RPMI8226 (cell line): ENCODE data around the gene EPHB1.
"Not testable (repeated sequence)": the region's sequence is repeated elsewhere in the genome, so short reads cannot be mapped to it uniquely, and the experiment has no call there.

Experiments
- DNase-seq: peaks from one replicate; pipeline ENCODE4 v3.0.0-alpha.2; 2015

The EPHB1 gene

GRCh38 chr3:135097276-135097946 is 302.4 kb downstream of the EPHB1 start:
- DNase-seq = no peak

GRCh38 chr3:135099734-135100355 is 304.8 kb downstream of the EPHB1 start:
- DNase-seq = no peak

GRCh38 chr3:135100366-135100765 is 305.3 kb downstream of the EPHB1 start:
- no peak for DNase-seq

- DNase-seq = no peak
Observed at GRCh38 chr3:135103917-135104316, 308.9 kb downstream of the EPHB1 start.

GRCh38 chr3:135106445-135106844 is 311.4 kb downstream of the EPHB1 start:
- DNase-seq = peak; percentile 54

- no peak for DNase-seq
Observed at GRCh38 chr3:135107043-135107442, 312.0 kb downstream of the EPHB1 start.

DNA sequence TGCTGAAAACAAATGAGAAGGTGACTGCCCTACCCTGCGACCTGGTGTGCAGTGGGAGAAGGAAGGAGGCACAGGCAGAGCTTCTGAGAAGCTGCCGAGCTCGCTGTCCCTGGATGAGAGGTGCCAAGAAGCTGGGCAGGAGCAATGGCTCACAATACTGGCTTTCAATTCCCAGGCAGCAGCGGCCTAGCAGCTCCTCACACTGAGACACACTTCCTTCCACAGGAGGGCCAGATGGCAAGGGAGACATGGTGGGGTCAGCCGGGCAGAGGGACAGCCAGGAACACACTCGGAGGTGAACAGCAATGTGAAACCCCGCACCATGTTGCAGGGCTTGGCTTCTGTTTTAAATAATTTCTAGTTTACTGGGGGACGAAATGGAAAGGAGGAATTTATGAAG is 314.6 kb downstream of the EPHB1 start:
- DNase-seq = no peak

- not testable (repeated sequence) for DNase-seq
Observed at GRCh38 chr3:135114551-135114950, 319.5 kb downstream of the EPHB1 start.

- no peak for DNase-seq
Observed at GRCh38 chr3:135117977-135118376, 322.9 kb downstream of the EPHB1 start.

- no peak for DNase-seq
Observed at GRCh38 chr3:135118792-135119191, 323.7 kb downstream of the EPHB1 start.

- DNase-seq = peak; percentile 45
Observed at GRCh38 chr3:135125171-135125801, 330.2 kb downstream of the EPHB1 start.

DNA sequence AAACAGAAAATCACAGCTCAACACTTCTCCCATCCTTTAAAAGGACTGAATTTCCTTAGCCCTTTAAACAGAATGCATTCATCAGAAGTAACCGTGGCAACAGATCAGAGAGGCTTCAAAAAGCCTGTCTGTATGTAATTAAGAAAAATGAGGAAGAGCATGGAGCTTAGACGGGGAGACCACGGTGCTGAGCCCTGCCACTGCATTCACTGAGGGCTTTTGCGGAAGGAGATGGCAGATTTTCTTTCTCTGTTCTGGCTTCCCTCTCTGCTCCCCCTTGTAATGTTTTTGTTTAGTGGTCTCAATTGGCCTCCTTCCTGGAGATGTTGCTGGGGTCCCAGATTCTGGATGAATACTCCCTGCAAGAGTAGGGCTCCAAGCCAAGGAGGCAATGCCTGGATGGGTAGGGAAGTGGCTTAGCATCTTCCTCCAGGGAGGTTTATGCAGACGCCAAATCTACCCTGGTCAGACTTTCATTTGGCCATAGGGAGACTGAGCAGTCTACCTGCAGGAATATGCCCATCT is 332.9 kb downstream of the EPHB1 start:
- DNase-seq = no peak

GRCh38 chr3:135128818-135129217 is 333.8 kb downstream of the EPHB1 start:
- DNase-seq = no peak

GRCh38 chr3:135131290-135131689 is 336.2 kb downstream of the EPHB1 start:
- DNase-seq = no peak

- no peak for DNase-seq
Observed at GRCh38 chr3:135133905-135134683, 339.0 kb downstream of the EPHB1 start.

- no peak for DNase-seq
Observed at GRCh38 chr3:135134684-135135075, 339.6 kb downstream of the EPHB1 start.

- no peak for DNase-seq
Observed at GRCh38 chr3:135135445-135135844, 340.4 kb downstream of the EPHB1 start.

GRCh38 chr3:135136361-135137100 is 341.5 kb downstream of the EPHB1 start:
- DNase-seq = no peak

- DNase-seq = no peak
Observed at GRCh38 chr3:135137296-135137695, 342.2 kb downstream of the EPHB1 start.

- no peak for DNase-seq
Observed at GRCh38 chr3:135138776-135139175, 343.7 kb downstream of the EPHB1 start.

- DNase-seq = no peak
Observed at GRCh38 chr3:135140591-135140990, 345.5 kb downstream of the EPHB1 start.

DNA sequence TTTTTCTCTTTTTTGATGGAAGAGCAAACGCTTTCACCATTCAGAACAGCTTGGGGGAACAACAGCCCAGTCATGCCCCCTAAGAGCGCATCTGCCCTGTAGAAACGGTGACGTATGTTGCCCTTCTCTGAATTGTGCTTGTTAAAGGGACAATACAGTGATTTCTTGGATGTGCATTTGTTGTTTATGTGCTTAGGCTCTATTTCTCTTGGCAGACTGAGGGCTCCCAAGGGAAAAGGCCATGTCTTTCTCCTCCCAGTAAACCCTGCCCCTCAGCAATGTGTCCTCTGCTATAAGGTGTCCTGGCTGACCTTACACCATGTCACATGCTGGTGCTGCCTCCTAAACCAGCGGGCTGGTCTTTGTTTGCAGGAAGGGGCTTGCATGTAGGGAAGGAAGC is 346.1 kb downstream of the EPHB1 start:
- DNase-seq = no peak

DNA sequence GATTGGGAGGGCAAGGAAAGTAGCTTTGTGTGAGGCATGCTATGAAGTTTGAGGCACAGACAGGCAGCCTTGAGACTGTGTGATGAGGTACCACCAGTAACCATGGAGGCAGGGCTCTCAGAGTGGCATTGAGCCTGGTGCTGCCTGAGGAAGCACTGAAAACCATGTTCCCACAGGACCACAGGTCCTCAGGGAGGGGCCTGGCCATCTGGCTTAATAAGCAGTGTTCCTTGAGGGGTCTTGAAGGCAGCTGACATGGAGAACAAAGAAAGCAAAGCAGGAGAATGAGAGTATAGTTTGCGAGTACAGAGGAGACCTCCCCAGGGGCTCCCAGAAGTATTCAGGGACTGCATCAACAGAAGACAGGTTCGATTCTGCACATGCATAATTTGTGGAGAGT is 346.6 kb downstream of the EPHB1 start:
- no peak for DNase-seq
